Stomach (tissue), 9 donors: ENCODE measurements around the gene TAF1A. TPM values are rescaled to one million over a fixed set of nuclear protein-coding genes. Genes with fewer than 3 reads are reported as not detected.

Experiments used
- DNase-seq, 2 donors: peaks; one replicate each; pipeline versions ENCODE4 v3.0.0 to v3.0.0-alpha.2; 2013 to 2019
- H3K27ac ChIP-seq, 5 donors: fragments of 200-600 bp in 4 of 5; sonication (generic) in 4 of 5; one replicate each; pipeline ENCODE4 v1.5.1; 2013 to 2019; ENCODE audit warnings: mild to moderate bottlenecking in 1 of 5, moderate library complexity in 1 of 5
- H3K27me3 ChIP-seq, 3 donors: fragments of 200-600 bp; sonication (generic); one replicate each; pipeline ENCODE4 v1.5.1; 2017 to 2019; ENCODE audit warnings: mixed run types in 1 of 3
- H3K36me3 ChIP-seq, 4 donors: fragments of 200-600 bp; sonication (generic); 1 replicate in 3 of 4; 2 replicates in 1 of 4; pipeline ENCODE4 v1.5.1; 2016 to 2019
- H3K4me1 ChIP-seq, 4 donors: fragments of 200-600 bp; sonication (generic); one replicate each; pipeline ENCODE4 v1.5.1; 2016 to 2019
- H3K4me3 ChIP-seq, 4 donors: fragments of 200-600 bp; sonication (generic) in 3 of 4; one replicate each; pipeline ENCODE4 v1.5.1; 2016 to 2019; ENCODE audit warnings: mild to moderate bottlenecking in 1 of 4
- H3K9me3 ChIP-seq, 4 donors: fragments of 200-600 bp; sonication (generic); one replicate each; pipeline ENCODE4 v1.5.1; 2016 to 2019
- CTCF ChIP-seq, 7 experiments: fragments of 450-650 bp in 4 of 7; fragments of 200-600 bp in 3 of 7; sonication (generic) in 3 of 7; IDR thresholded peaks; one replicate each; pipeline ENCODE4 v1.5.1; 2016 to 2019; ENCODE audit warnings: antibody characterized with exemption in 7 of 7, control low read depth in 2 of 7, mild to moderate bottlenecking in 1 of 7
- EP300 ChIP-seq: sonication (generic); formaldehyde crosslinking; IDR thresholded peaks from one replicate; pipeline ENCODE4 v1.6.1; 2017; ENCODE audit warnings: antibody characterized with exemption
- POLR2A ChIP-seq, 4 donors: fragments of 450-650 bp; IDR thresholded peaks; one replicate each; pipeline ENCODE4 v1.6.1; 2016; ENCODE audit warnings: antibody characterized with exemption in 4 of 4, control low read depth in 2 of 4, mild to moderate bottlenecking in 1 of 4, moderate library complexity in 1 of 4
- POLR2AphosphoS5 ChIP-seq, 3 donors: sonication (generic); formaldehyde crosslinking; IDR thresholded peaks; one replicate each; pipeline ENCODE4 v1.6.1; 2016; ENCODE audit warnings: antibody characterized with exemption in 3 of 3
- WGBS, 5 donors: extraction: QIAGEN DNeasy Blood & Tissue Kit in 3 of 5; methylation state at CpG; one replicate each; pipeline versions ENCODE4 v1.1.5 to v1.1.7; 2013 to 2018; 5-methylcytosine and 5-hydroxymethylcytosine counted together
- intact Hi-C: fragments of 100-400 bp; cut with DNase I; formaldehyde crosslinking; loops from one replicate; pipeline ENCODE4 v1.15.1; 2023; ENCODE audit warnings: low total_unique reads
- polyA plus RNA-seq, 3 donors: library from polyadenylated mRNA; stranded (reverse); fragments of 200-250 nt; gene quantifications; one replicate each; pipeline ENCODE4 v1.2.3, GENCODE V29; 2013
- total RNA-seq, 5 donors: library from RNA; depleted of rRNA; stranded (reverse); fragments of >200 nt; gene quantifications; one replicate each; pipeline versions ENCODE4 v1.1.0 to v1.2.3, GENCODE V29; 2014 to 2016
- donor health status: healthy with polysubstance abuse.
- donor health status: Bipolar disorder and iron deficiency.
- donor health status: healthy.

The TAF1A gene
- total and polyA plus RNA-seq, 8 donors: 1.3 to 35.6 (median 3.6) TPM

DNA sequence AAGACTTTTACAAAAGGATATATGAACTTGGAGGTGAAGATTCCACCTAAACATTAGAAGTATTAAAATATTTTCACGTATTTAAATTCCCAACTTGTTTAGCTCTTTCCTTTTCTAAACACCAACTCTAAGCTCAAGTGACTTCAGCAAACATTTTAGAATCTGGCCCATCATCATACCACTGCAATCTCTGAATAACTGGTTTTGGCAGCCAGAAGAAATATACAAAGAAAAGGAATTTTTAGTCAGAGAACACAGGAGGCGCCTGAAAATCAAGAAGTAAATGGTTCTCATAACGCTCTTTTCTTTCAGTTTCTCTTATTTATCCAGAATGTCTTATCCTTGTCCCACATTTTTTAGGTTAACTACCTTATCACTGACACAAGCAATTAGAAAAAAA, 10.4 kb downstream of the TAF1A start:
- 92 to 96% (median 94%) methylated on average over 3 of the region's 3 CpGs for whole genome bisulfite sequencing, 5 donors
- Histone ChIP-seq H3K4me3 (no peak overlapping the region), H3K4me1 (peaks cover 0 to 22% (median 5%) of the 10 kb centered on the region in 4 donors), H3K27ac (no peak overlapping the region), H3K27me3 (no peaks in the 10 kb centered on the region), H3K36me3 (peaks cover 0 to 63% (median 50%) of the 10 kb centered on the region in 4 donors), H3K9me3 (no peaks in the 10 kb centered on the region)
- intact Hi-C loops: no loop called here
- no peak for DNase-seq
- TF ChIP-seq POLR2AphosphoS5 (IDR thresholded peaks at IDR 0.05): no peak
- TF ChIP-seq CTCF (IDR thresholded peaks at IDR 0.05): no peak
- no peak for TF ChIP-seq EP300
- no peak for TF ChIP-seq POLR2A (IDR thresholded peaks at IDR 0.05)

DNA sequence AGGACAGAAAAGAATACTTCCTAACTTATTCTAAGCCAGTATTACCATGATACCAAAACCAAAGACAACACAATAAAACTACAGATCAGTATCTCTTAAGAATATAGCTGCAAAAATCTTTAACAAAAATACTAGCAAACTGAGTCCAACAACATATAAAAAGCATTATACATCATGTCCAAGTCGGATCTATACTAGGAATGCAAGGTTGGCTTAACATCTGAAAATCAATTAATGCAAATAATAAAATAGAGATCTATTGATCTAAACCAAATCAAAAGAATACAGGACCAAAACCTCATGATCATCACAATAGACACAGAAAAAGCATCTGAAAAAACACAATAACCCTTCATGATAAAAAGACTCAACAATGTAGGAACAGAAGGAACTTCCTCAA, 18.9 kb downstream of the TAF1A start:
- H3K27ac ChIP-seq: no peak overlapping the region
- peaks cover 6 to 80% (median 76%) of the 10 kb centered on the region in 4 donors for H3K36me3 ChIP-seq
- no peak overlapping the region for H3K4me3 ChIP-seq
- no peaks in the 10 kb centered on the region for H3K27me3 ChIP-seq
- intact Hi-C loops: no loop called here
- DNase-seq: no peak
- H3K9me3 ChIP-seq: no peaks in the 10 kb centered on the region
- 95 to 98% (median 96%) methylated on average over 1 of the region's 1 CpG for WGBS, 5 donors
- H3K4me1 ChIP-seq: no peaks in the 10 kb centered on the region
- TF ChIP-seq CTCF (IDR thresholded peaks at IDR 0.05) (no peak), POLR2AphosphoS5 (IDR thresholded peaks at IDR 0.05) (no peak), POLR2A (IDR thresholded peaks at IDR 0.05) (no peak), EP300 (no peak)

GRCh38 chr1:222561656-222562055, 28.1 kb downstream of the TAF1A start:
- DNase-seq: no peak
- no peaks in the 10 kb centered on the region for H3K4me1 ChIP-seq
- H3K36me3 ChIP-seq: peaks cover 7 to 75% (median 73%) of the 10 kb centered on the region in 4 donors
- intact Hi-C loops: no loop called here
- no peak overlapping the region for H3K27ac ChIP-seq
- TF ChIP-seq EP300 (no peak), POLR2A (IDR thresholded peaks at IDR 0.05) (no peak), POLR2AphosphoS5 (IDR thresholded peaks at IDR 0.05) (no peak), CTCF (IDR thresholded peaks at IDR 0.05) (no peak)
- no peaks in the 10 kb centered on the region for H3K9me3 ChIP-seq
- H3K4me3 ChIP-seq: no peak overlapping the region
- WGBS, 5 donors: 91 to 100% (median 98%) methylated on average over 1 of the region's 1 CpG
- no peaks in the 10 kb centered on the region for H3K27me3 ChIP-seq

GRCh38 chr1:222557574-222557973, 32.2 kb downstream of the TAF1A start:
- Histone ChIP-seq H3K9me3 (no peaks in the 10 kb centered on the region), H3K4me1 (no peaks in the 10 kb centered on the region), H3K36me3 (peaks cover 11 to 70% (median 67%) of the 10 kb centered on the region in 4 donors)

More at GRCh38 chr1:222557574-222557973, 32.2 kb downstream of the TAF1A start:
- intact Hi-C loops: no loop called here
- no peak for DNase-seq
- Histone ChIP-seq H3K27ac (no peak overlapping the region), H3K27me3 (no peaks in the 10 kb centered on the region), H3K4me3 (no peak overlapping the region)
- WGBS, 5 donors: 84 to 97% (median 94%) methylated on average over 7 of the region's 7 CpGs
- no peak for TF ChIP-seq EP300
- no peak for TF ChIP-seq POLR2A (IDR thresholded peaks at IDR 0.05)
- TF ChIP-seq CTCF (IDR thresholded peaks at IDR 0.05): no peak
- no peak for TF ChIP-seq POLR2AphosphoS5 (IDR thresholded peaks at IDR 0.05)
